Mesodermal cell (in vitro differentiated cells): ENCODE measurements around the gene EPS8L2.

Source experiments
- H3K27ac ChIP-seq: 2 replicates; pipeline ENCODE4 v1.7.0; 2013; ENCODE audit warnings: mild to moderate bottlenecking, low read depth, low read length, moderate library complexity; ENCODE audit not compliant: severe bottlenecking
- H3K36me3 ChIP-seq: 2 replicates; pipeline ENCODE4 v1.7.1; 2013; ENCODE audit warnings: mild to moderate bottlenecking, low read length, moderate library complexity; ENCODE audit not compliant: control insufficient read depth, insufficient read depth
- H3K4me1 ChIP-seq: one replicate; pipeline ENCODE4 v1.7.1; 2013; ENCODE audit warnings: mild to moderate bottlenecking, low read length; ENCODE audit not compliant: insufficient read depth, control insufficient read depth, poor library complexity, severe bottlenecking
- H3K4me3 ChIP-seq: 2 replicates; pipeline ENCODE4 v1.7.0; 2013; ENCODE audit warnings: low read length, control low read depth, mild to moderate bottlenecking; ENCODE audit not compliant: insufficient read depth, poor library complexity, severe bottlenecking; ENCODE audit errors: extremely low read depth
- H3K9me3 ChIP-seq: 2 replicates; pipeline ENCODE4 v1.7.1; 2013; ENCODE audit warnings: mild to moderate bottlenecking, low read length, moderate library complexity; ENCODE audit not compliant: control insufficient read depth
- WGBS, 2 experiments: methylation state at CpG; one replicate each; pipeline ENCODE4 v1.1.5; 2013; ENCODE audit warnings: missing lambda C conversion rate in 2 of 2; ENCODE audit not compliant: insufficient coverage in 2 of 2; 5-methylcytosine and 5-hydroxymethylcytosine counted together

Gene EPS8L2

DNA sequence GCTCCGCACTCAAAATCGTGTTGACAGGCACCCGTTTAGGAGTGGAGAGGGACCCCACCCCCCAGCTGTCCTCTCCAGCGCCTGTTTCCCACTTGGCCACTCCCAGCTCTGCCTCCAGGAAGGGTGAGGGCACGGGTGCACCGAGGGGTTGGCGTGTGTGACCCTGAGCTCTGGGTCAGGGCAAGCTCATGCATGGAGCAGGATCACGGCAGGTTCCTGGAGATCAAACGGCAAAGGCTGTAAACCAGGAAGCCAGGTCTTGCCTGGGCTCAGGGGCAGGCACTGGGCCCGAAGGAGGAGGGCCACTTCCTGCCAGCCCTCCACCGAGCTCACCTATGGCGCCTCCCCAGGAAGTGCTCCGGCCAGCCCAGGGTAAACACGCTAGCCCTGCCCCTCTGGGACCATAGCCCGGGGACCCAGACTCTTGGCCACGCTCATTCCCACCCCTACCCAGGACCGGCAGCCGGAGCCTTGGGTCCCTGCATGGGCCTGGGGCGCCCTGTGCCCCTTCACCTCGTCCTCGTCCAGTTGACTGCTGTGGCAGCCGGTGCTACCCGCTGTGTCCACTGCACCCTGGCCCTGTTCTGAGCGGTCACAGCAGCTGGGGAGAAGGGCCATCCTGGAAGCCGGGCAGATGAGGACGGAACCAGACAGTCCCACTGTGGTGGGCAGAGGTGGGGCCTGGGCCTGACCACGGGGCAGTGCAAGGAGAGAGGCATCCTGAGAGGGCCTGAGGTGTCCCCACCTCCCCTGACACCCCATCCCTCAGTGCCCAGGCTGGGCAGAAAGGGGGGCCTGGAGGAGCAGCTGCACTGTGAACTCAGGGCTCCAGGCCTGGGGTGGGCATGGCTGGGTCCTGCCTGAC, 1.0 kb upstream of the EPS8L2 start:
- Histone ChIP-seq H3K4me3 (peak overlapping the region; percentile 52), H3K4me1 (peaks cover 18% of the 10 kb centered on the region), H3K27ac (no peak overlapping the region), H3K9me3 (no peaks in the 10 kb centered on the region), H3K36me3 (peaks cover 30% of the 10 kb centered on the region)
- WGBS, 2 experiments, result 88 to 91% methylated on average over 18 to 25 of the region's 27 CpGs

DNA sequence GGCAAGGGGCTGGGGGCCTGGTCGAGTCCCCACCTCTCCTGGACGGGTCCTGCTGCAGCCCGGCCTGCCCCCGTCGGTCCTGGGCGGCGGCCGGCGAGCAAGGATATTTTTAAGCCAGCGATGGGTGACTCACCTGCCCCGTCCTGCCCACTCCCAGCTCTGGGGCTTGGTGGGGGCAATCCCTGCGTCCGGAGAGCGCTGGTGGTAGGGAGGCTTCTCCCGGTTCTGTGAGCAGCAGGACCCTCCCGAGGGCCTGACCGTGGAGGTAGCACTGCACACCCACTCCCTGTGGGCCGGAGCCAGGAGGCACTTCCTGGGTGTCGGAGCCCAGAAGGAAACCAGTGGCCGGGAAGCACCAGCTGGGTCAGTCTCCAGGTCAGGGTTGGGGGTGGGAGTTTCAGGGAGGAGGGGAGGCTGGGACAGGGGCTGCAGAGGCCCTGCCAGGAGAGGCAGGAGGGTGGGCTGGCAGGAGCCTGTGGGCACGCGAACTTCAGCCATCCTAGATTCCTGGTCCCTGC, 467 bp downstream of the EPS8L2 start:
- no peaks in the 10 kb centered on the region for H3K9me3 ChIP-seq
- peaks cover 18% of the 10 kb centered on the region for H3K4me1 ChIP-seq
- H3K4me3 ChIP-seq, result peak overlapping the region; percentile 52
- H3K27ac ChIP-seq, result no peak overlapping the region
- peaks cover 24% of the 10 kb centered on the region for H3K36me3 ChIP-seq
- 12 to 29% methylated on average over 10 to 14 of the region's 22 CpGs for WGBS, 2 experiments

DNA sequence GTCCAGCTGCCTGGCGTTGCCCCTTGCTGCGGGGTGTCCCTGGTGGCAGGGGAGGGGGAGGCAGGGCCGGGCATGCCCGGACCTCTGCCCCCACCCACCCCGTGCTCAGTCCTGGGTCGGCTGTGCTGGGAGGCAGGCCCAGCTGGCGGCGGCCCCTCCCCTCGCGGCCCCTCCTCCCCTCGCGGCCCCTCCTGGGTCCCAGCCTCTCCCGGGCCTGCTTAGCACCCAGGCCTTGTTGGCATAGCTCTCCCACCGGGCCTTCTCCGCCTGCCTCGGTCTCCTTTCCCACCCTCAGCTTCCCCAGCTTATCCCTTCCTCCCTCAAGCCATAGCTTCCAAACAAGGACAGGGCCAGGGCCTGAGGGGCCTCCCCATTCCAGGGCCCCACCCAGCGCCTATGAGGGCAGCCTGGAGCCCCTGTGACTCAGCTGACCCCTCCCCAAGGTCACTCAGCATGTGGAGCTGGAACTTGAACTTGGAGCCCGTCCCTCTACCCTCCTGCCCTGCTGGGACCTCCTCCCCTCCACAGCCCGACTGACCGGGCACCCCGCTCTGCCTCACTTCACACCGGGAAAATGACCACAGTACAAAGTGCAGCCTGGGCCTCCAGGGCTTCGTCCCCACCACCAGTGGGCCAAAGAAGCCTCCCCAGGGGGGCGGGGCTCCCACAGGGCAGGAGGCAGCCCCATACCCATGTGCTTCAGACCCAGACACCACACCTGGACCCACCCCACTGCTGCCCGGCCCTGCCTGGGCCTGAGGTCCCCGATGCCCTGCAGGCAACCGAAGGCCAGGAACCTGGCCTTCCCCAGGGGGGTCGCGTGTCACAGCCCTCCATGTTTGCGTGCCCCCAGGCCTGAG, 1.2 kb downstream of the EPS8L2 start:
- H3K4me3 ChIP-seq, result peak overlapping the region; percentile 52
- H3K27ac ChIP-seq, result no peak overlapping the region
- H3K4me1 ChIP-seq, result peaks cover 18% of the 10 kb centered on the region
- 47 to 56% methylated on average over 24 to 25 of the region's 30 CpGs for WGBS, 2 experiments
- no peaks in the 10 kb centered on the region for H3K9me3 ChIP-seq
- H3K36me3 ChIP-seq, result peaks cover 18% of the 10 kb centered on the region

DNA sequence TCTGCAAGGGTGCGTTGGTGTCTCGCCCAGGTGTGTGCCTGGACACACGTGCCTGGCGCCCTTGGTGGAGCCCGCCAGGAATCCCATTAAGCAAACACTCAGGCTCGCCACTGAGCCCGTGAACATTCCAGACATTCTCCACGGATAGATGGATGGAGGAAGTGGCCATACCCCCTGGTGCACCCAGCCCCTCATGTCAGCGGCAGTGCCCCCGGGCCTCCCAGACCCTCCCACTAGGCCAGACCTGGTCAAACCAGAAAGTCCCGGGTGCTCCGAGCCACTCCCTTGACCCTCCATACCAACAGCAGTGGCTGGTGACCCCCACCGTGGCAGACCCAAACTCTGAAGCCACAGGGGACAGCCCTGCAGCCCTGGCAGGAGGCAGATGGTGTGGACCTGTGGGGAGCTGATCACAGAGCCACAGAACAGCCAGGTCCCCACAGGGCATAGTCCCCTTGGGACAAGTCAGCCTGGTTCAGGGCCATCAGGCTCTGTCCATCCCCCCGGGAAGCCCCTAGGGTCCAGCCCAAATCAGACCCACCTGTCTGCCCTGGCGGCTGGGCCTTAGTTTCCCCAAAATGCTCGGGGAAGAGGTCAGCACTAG, 1.9 kb downstream of the EPS8L2 start:
- Histone ChIP-seq H3K4me3 (no peak overlapping the region), H3K36me3 (peaks cover 10% of the 10 kb centered on the region), H3K4me1 (peaks cover 18% of the 10 kb centered on the region), H3K9me3 (no peaks in the 10 kb centered on the region), H3K27ac (no peak overlapping the region)
- WGBS, 2 experiments, result 77 to 90% methylated on average over 11 to 12 of the region's 16 CpGs

DNA sequence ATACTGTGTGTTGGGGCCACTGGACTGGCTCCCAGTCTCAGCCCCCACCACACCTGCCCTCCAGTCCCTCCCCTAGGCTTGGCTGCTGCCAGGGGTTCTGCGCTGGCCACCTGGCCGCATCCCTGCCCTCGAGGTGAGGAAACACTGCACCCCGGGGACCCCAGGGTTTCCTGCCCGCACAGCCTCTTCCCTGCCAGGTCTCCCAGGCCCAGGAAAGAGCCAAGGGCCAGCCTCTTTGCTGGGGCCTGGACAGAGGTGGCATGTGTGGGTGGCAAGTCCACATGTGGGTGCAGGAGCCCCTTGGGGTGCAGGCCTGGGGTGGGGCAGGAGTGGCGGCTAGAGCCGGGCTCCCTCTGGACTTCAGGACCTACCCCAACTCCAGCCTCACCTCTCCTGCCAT, 2.5 kb downstream of the EPS8L2 start:
- Histone ChIP-seq H3K27ac (no peak overlapping the region), H3K4me1 (peaks cover 18% of the 10 kb centered on the region), H3K9me3 (no peaks in the 10 kb centered on the region), H3K4me3 (no peak overlapping the region), H3K36me3 (peaks cover 6% of the 10 kb centered on the region)
- WGBS, 2 experiments, result 86 to 96% methylated on average over 5 of the region's 7 CpGs

DNA sequence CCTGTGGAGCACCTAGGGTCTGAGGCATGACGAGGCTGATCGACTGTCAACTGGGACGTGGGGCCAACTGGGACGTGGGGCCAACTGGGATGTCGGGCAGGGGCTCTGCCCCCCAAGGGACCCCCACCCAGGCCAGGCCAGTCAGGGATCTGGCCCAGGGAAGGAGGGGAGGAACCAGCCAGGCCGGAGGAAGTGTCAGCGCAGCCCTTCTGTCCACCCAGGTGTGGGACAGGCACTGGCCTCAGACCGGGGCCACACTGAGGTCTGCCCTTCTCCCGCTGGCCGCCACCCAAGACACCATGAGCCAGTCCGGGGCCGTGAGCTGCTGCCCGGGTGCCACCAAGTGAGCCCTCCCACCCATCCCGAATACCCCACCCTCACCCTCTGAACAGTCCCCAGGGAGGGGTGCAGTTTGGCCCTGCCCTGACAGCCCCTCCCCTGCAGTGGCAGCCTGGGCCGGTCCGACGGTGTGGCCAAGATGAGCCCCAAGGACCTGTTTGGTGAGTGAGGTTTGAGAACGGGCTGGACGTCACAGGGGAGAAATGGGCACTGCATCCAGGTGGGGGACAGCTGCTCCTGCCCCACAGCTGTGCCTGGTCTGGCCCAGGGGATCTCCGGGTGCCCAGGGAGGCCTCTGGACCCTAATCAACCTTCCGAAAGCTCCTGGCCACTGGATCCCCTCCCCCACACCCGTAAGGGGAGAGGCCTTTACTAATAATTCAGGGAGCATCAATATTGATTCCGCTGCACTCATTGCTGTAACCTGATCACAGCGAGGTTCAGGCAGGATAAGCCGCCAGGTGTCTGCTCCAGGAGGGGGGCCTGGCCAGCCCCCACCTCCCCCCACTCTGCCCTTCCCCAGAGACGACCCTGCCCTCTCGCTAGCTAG, 3.3 kb downstream of the EPS8L2 start:
- no peaks in the 10 kb centered on the region for H3K9me3 ChIP-seq
- H3K4me1 ChIP-seq, result peaks cover 18% of the 10 kb centered on the region
- no peak overlapping the region for H3K27ac ChIP-seq
- H3K36me3 ChIP-seq, result peaks cover 5% of the 10 kb centered on the region
- 87 to 89% methylated on average over 11 to 22 of the region's 27 CpGs for WGBS, 2 experiments
- H3K4me3 ChIP-seq, result no peak overlapping the region

DNA sequence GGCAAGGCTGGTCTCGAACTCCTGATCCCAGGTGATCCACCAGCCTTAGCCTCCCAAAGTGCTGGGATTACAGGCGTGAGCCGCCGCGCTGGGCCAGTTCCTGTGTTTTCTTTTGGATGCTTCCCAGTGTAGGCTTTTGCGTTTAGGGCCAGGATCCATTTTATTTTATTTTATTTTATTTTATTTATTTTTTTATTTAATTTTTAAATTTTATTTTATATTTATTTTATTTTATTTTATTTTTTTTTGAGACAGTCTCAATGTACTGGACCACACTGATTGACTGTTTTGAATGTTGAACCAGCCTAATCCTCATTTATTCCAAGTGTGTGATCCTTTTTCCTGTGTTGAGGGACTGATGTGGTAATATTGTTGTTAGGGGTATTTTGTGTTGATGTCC, 8.4 kb downstream of the EPS8L2 start:
- Histone ChIP-seq H3K9me3 (no peaks in the 10 kb centered on the region), H3K36me3 (no peaks in the 10 kb centered on the region), H3K27ac (no peak overlapping the region), H3K4me1 (no peaks in the 10 kb centered on the region), H3K4me3 (no peak overlapping the region)
- 91 to 100% methylated on average over 2 to 5 of the region's 6 CpGs for WGBS, 2 experiments

DNA sequence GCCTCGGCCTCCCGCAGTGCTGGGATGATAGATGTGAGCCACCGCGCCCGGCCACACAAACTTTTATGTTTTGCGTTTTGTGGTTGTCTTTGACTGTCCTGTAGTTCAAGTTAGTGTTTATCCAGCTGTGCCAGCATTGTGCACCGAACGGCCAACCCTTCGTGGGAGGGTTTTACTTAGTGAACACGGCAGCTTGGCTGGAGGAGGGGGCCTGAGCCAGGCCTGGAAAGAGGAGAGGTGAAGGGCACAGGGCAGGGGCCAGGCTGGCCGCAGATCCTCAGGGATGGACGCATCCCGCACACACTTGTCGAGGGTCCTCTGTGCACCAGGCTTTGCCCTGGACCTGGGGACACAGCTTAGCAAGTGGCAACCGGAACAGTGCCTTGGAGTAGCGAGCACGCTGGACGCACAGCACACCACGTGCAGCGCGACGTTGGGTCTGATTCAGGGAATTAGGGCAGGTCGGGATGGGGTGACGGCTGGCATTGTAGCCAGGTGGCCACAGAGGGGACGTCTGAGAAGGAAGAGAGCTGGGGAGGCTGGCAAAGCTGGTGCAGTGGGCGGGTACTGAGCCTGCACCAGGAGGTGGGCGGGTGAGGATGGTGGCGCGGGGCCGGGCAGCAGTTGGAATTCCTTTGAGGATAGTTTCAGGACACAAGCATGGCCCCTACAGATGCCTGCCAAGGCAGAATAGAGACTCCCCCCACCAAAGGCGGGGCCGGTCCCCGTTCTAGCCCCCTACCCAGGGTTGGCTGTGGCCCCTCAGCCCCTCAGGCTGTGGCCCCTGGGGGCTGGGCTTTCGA, 13.4 kb downstream of the EPS8L2 start:
- Histone ChIP-seq H3K9me3 (no peaks in the 10 kb centered on the region), H3K36me3 (peaks cover 4% of the 10 kb centered on the region), H3K4me3 (no peak overlapping the region), H3K4me1 (no peaks in the 10 kb centered on the region), H3K27ac (no peak overlapping the region)
- 88 to 95% methylated on average over 30 of the region's 34 CpGs for WGBS, 2 experiments

DNA sequence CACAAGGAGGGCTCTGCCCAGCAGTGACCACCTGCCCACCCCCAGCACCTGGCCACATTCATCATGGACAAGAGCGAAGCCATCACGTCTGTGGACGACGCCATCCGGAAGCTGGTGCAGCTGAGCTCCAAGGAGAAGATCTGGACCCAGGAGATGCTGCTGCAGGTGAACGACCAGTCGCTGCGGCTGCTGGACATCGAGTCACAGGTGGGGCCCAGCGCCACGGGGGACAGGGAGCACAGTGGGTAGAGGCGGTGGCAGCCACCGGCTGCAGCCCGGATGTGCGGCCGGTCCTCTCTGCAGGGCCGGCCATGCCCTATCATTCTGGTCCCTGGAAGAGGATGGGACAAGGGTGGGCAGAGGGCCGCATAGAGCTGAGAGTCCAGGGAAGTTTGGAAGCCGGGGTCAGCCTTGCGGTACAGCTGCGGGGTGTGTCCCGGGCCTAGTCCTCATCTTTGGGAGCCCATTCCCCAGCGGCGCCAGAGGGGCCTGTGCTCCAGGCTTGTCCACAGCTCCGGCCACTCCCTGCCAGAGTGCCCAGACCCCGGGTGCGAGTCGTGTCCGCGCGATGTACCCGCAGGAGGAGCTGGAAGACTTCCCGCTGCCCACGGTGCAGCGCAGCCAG, 14.1 kb downstream of the EPS8L2 start:
- Histone ChIP-seq H3K9me3 (no peaks in the 10 kb centered on the region), H3K4me3 (no peak overlapping the region), H3K36me3 (peaks cover 4% of the 10 kb centered on the region), H3K27ac (no peak overlapping the region), H3K4me1 (no peaks in the 10 kb centered on the region)
- 90 to 91% methylated on average over 31 to 35 of the region's 35 CpGs for WGBS, 2 experiments
